ENCODE measurements around the gene MUC5AC. TPM values are rescaled to one million over a fixed set of nuclear protein-coding genes. Genes with fewer than 3 reads are reported as not detected.

The MUC5AC gene
- polyA plus RNA-seq, 1 donor (not counting 4 experiments of a cell fraction or from before 2014, with no cell fraction given) = not detected

DNA sequence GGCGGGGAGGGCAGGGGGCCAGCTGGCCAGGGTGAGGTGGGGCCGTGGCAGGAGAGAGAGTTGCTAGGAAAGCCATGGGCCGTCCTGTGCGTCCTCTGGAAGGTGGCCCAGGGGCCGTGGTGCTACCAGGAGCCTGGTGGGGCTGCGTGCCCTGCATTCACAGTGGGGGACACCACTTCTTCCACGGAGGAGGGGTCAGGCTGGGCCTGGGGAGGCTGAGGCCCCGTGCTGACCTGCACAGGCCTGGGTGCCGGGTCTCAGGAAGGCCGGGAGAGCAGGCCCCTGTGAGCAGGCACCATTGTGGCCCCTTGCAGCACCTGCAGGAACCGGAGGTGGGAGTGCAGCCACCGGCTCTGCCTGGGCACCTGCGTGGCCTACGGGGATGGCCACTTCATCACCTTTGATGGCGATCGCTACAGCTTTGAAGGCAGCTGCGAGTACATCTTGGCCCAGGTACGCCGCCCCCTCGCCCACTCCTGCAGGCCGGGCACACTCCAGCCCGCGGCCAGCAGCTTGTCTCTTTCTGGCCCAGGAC, 77.1 kb downstream of the MUC5AC start:
- Histone ChIP-seq H3K4me1 (ENCODE audit: control insufficient read depth, extremely low read depth, insufficient read depth, low read length) (no peaks in the 10 kb centered on the region), H3K4me2 (ENCODE audit: control insufficient read depth, extremely low read depth, insufficient read depth, low read depth, low read length) (no peak overlapping the region), H4K20me1 (ENCODE audit: control insufficient read depth, extremely low read depth, insufficient read depth, low read length) (no peaks in the 10 kb centered on the region), H3K9me1 (ENCODE audit: control insufficient read depth, extremely low read depth, insufficient read depth, low read length) (no peaks in the 10 kb centered on the region), H3K27ac (ENCODE audit: control insufficient read depth, insufficient read depth, low read length) (no peak overlapping the region), H2AFZ (ENCODE audit: control insufficient read depth, low read length) (no peak overlapping the region), H3K9me3 (ENCODE audit: control insufficient read depth, low read depth, low read length) (no peaks in the 10 kb centered on the region), H3K27me3 (ENCODE audit: control insufficient read depth, extremely low read depth, insufficient read depth, low read length) (peaks cover 27% of the 10 kb centered on the region), H3K9ac (ENCODE audit: control insufficient read depth, extremely low read depth, insufficient read depth, low read length) (no peak overlapping the region), H3K36me3 (ENCODE audit: control insufficient read depth in 2 of 2, extremely low read depth in 1 of 2, insufficient read depth in 2 of 2, low read length in 2 of 2) (no peaks in the 10 kb centered on the region), H3K4me3 (ENCODE audit: control insufficient read depth in 2 of 3, extremely low read depth in 1 of 3, insufficient read depth in 2 of 3, low read depth in 1 of 3, low read length in 3 of 3) (no peak overlapping the region), H3K79me2 (ENCODE audit: control insufficient read depth, insufficient read depth, low read length) (no peaks in the 10 kb centered on the region)
- no peak for TF ChIP-seq EZH2 (IDR thresholded peaks at IDR 0.05; ENCODE audit: low read length)
- TF ChIP-seq, protein P1, sequence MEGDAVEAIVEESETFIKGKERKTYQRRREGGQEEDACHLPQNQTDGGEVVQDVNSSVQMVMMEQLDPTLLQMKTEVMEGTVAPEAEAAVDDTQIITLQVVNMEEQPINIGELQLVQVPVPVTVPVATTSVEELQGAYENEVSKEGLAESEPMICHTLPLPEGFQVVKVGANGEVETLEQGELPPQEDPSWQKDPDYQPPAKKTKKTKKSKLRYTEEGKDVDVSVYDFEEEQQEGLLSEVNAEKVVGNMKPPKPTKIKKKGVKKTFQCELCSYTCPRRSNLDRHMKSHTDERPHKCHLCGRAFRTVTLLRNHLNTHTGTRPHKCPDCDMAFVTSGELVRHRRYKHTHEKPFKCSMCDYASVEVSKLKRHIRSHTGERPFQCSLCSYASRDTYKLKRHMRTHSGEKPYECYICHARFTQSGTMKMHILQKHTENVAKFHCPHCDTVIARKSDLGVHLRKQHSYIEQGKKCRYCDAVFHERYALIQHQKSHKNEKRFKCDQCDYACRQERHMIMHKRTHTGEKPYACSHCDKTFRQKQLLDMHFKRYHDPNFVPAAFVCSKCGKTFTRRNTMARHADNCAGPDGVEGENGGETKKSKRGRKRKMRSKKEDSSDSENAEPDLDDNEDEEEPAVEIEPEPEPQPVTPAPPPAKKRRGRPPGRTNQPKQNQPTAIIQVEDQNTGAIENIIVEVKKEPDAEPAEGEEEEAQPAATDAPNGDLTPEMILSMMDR (optimal IDR thresholded peaks at IDR 0.05 in 1 of 3, IDR thresholded peaks at IDR 0.05 in 1 of 3, conservative IDR thresholded peaks at IDR 0.05 in 1 of 3; ENCODE audit: extremely low read depth in 1 of 3, insufficient read depth in 2 of 3, low read length in 3 of 3) = no peak
- no peak for FAIRE-seq
- dilution Hi-C loops (cut with MboI; ENCODE audit: extremely low pct_ligation_motif_present, low sequenced_read_pairs) = no loop called here
- no peak for DNase-seq (ENCODE audit: low read depth, low spot score)

DNA sequence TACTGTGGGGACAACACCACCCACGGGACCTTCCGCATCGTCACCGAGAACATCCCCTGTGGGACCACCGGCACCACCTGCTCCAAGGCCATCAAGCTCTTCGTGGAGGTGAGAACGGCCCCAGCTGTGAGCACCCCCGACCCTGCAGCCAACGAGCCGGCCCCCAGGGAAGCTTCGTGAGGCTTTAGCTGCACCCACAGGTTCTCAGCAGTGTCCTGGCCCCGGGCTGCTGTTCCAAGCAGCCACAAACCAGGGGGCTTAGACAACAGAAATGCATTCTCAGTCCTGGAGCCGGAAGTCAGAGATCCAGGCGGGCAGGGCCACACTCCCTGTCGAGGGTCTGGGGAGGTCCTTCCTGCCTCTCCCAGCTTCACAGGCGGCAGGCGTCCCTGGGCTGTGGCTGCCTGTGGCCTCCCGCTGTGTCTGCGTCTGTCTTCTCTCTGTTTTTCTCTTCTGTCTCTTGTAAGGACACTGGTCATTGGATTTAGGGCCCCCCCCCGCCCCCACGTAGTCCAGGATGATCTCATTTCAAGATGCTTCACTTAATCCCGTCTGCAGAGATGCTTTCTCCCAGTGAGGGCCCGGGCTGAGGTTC, 77.7 kb downstream of the MUC5AC start:
- Histone ChIP-seq H3K4me3 (ENCODE audit: control insufficient read depth in 2 of 3, extremely low read depth in 1 of 3, insufficient read depth in 2 of 3, low read depth in 1 of 3, low read length in 3 of 3) (no peak overlapping the region), H3K4me2 (ENCODE audit: control insufficient read depth, extremely low read depth, insufficient read depth, low read depth, low read length) (no peak overlapping the region), H3K79me2 (ENCODE audit: control insufficient read depth, insufficient read depth, low read length) (no peaks in the 10 kb centered on the region), H3K27me3 (ENCODE audit: control insufficient read depth, extremely low read depth, insufficient read depth, low read length) (peaks cover 21% of the 10 kb centered on the region), H3K27ac (ENCODE audit: control insufficient read depth, insufficient read depth, low read length) (no peak overlapping the region), H4K20me1 (ENCODE audit: control insufficient read depth, extremely low read depth, insufficient read depth, low read length) (no peaks in the 10 kb centered on the region), H2AFZ (ENCODE audit: control insufficient read depth, low read length) (no peak overlapping the region), H3K9me1 (ENCODE audit: control insufficient read depth, extremely low read depth, insufficient read depth, low read length) (no peaks in the 10 kb centered on the region), H3K9ac (ENCODE audit: control insufficient read depth, extremely low read depth, insufficient read depth, low read length) (no peak overlapping the region), H3K9me3 (ENCODE audit: control insufficient read depth, low read depth, low read length) (peaks cover 2% of the 10 kb centered on the region), H3K4me1 (ENCODE audit: control insufficient read depth, extremely low read depth, insufficient read depth, low read length) (no peaks in the 10 kb centered on the region), H3K36me3 (ENCODE audit: control insufficient read depth in 2 of 2, extremely low read depth in 1 of 2, insufficient read depth in 2 of 2, low read length in 2 of 2) (no peaks in the 10 kb centered on the region)
- FAIRE-seq (no peak), DNase-seq (ENCODE audit: low read depth, low spot score) (no peak)
- dilution Hi-C loops (cut with MboI; ENCODE audit: extremely low pct_ligation_motif_present, low sequenced_read_pairs) = no loop called here
- no peak for TF ChIP-seq EZH2 (IDR thresholded peaks at IDR 0.05; ENCODE audit: low read length)
- TF ChIP-seq, protein P1 (optimal IDR thresholded peaks at IDR 0.05 in 1 of 3, IDR thresholded peaks at IDR 0.05 in 1 of 3, conservative IDR thresholded peaks at IDR 0.05 in 1 of 3; ENCODE audit: extremely low read depth in 1 of 3, insufficient read depth in 2 of 3, low read length in 3 of 3) = no peak
